ENCODE data around the gene MS4A10.

Gene MS4A10

GRCh38 chr11:60797846-60798630 is 12.9 kb downstream of the MS4A10 start:
- H3K9me3 ChIP-seq (ENCODE audit: control insufficient read depth, low read length) = peaks cover 4% of the 10 kb centered on the region
- H3K14ac ChIP-seq (ENCODE audit: low read length in 2 of 2) = no peak overlapping the region
- H2BK120ac ChIP-seq (ENCODE audit: low read depth, low read length) = no peak overlapping the region
- H3K23ac ChIP-seq (ENCODE audit: low read length in 2 of 2) = no peak overlapping the region
- no peak overlapping the region for H2BK12ac ChIP-seq (ENCODE audit: low read length in 2 of 2)
- H3K9ac ChIP-seq (ENCODE audit: low read length) = no peak overlapping the region
- no peak overlapping the region for H3K27ac ChIP-seq (ENCODE audit: low read length, poor library complexity, severe bottlenecking)
- no peaks in the 10 kb centered on the region for H3K36me3 ChIP-seq (ENCODE audit: control insufficient read depth in 1 of 2, insufficient read depth in 2 of 2, low read depth in 1 of 2, low read length in 2 of 2)
- H2AK5ac ChIP-seq (ENCODE audit: low read length, severe bottlenecking) = no peak overlapping the region
- H3K4me2 ChIP-seq (ENCODE audit: low read length, poor library complexity, severe bottlenecking) = no peak overlapping the region
- no peak overlapping the region for H3K18ac ChIP-seq (ENCODE audit: low read depth in 1 of 2, low read length in 2 of 2)
- H2BK15ac ChIP-seq (ENCODE audit: low read depth, poor library complexity, severe bottlenecking) = peak overlapping the region; percentile 16
- H3K4ac ChIP-seq (ENCODE audit: low read depth in 1 of 2, low read length in 2 of 2) = no peak overlapping the region
- 87% methylated on average over 17 of the region's 17 CpGs for WGBS
- peak overlapping the region; percentile 11 for H2AFZ ChIP-seq (ENCODE audit: low read depth, low read length)
- DNase-seq = no peak
- H4K8ac ChIP-seq (ENCODE audit: low read length) = no peak overlapping the region
- H3K27me3 ChIP-seq (ENCODE audit: control insufficient read depth in 1 of 2, insufficient read depth in 1 of 2, low read length in 2 of 2) = peaks cover 43 to 77% of the 10 kb centered on the region in 2 experiments
- H4K91ac ChIP-seq (ENCODE audit: low read length) = no peak overlapping the region
- peak overlapping the region in 1 of 2 experiments; percentile 32 for H3K4me3 ChIP-seq (ENCODE audit: insufficient read depth in 1 of 2, low read depth in 1 of 2, low read length in 2 of 2)
- no peaks in the 10 kb centered on the region for H3K79me1 ChIP-seq (replicated peaks; ENCODE audit: low read length, poor library complexity, severe bottlenecking)
- no peak overlapping the region for H2BK5ac ChIP-seq (ENCODE audit: low read depth, low read length, poor library complexity, severe bottlenecking)
- peaks cover 2% of the 10 kb centered on the region for H3K4me1 ChIP-seq (ENCODE audit: control insufficient read depth, insufficient read depth, low read depth, low read length)

- H3K4me3 ChIP-seq (ENCODE audit: insufficient read depth in 1 of 2, low read depth in 1 of 2, low read length in 2 of 2) = no peak overlapping the region
- H3K27ac ChIP-seq (ENCODE audit: low read length, poor library complexity, severe bottlenecking) = no peak overlapping the region
- peaks cover 2% of the 10 kb centered on the region for H3K4me1 ChIP-seq (ENCODE audit: control insufficient read depth, insufficient read depth, low read depth, low read length)
- H3K4me2 ChIP-seq (ENCODE audit: low read length, poor library complexity, severe bottlenecking) = no peak overlapping the region
- H2BK5ac ChIP-seq (ENCODE audit: low read depth, low read length, poor library complexity, severe bottlenecking) = no peak overlapping the region
- no peak overlapping the region for H2AK5ac ChIP-seq (ENCODE audit: low read length, severe bottlenecking)
- H3K9me3 ChIP-seq (ENCODE audit: control insufficient read depth, low read length) = peaks cover 4% of the 10 kb centered on the region
- H4K91ac ChIP-seq (ENCODE audit: low read length) = no peak overlapping the region
- no peaks in the 10 kb centered on the region for H3K79me1 ChIP-seq (replicated peaks; ENCODE audit: low read length, poor library complexity, severe bottlenecking)
- H3K36me3 ChIP-seq (ENCODE audit: control insufficient read depth in 1 of 2, insufficient read depth in 2 of 2, low read depth in 1 of 2, low read length in 2 of 2) = no peaks in the 10 kb centered on the region
- no peak overlapping the region for H2BK120ac ChIP-seq (ENCODE audit: low read depth, low read length)
- 94% methylated on average over 2 of the region's 3 CpGs for WGBS
- no peak overlapping the region for H3K23ac ChIP-seq (ENCODE audit: low read length in 2 of 2)
- no peak overlapping the region for H2BK15ac ChIP-seq (ENCODE audit: low read depth, poor library complexity, severe bottlenecking)
- H3K14ac ChIP-seq (ENCODE audit: low read length in 2 of 2) = no peak overlapping the region
- no peak overlapping the region for H2BK12ac ChIP-seq (ENCODE audit: low read length in 2 of 2)
- DNase-seq = no peak
- H3K18ac ChIP-seq (ENCODE audit: low read depth in 1 of 2, low read length in 2 of 2) = no peak overlapping the region
- no peak overlapping the region for H2AFZ ChIP-seq (ENCODE audit: low read depth, low read length)
- no peak overlapping the region for H4K8ac ChIP-seq (ENCODE audit: low read length)
- H3K4ac ChIP-seq (ENCODE audit: low read depth in 1 of 2, low read length in 2 of 2) = no peak overlapping the region
- no peak overlapping the region for H3K9ac ChIP-seq (ENCODE audit: low read length)
- peaks cover 38 to 78% of the 10 kb centered on the region in 2 experiments for H3K27me3 ChIP-seq (ENCODE audit: control insufficient read depth in 1 of 2, insufficient read depth in 1 of 2, low read length in 2 of 2)
Measured at GRCh38 chr11:60798631-60799030, 13.5 kb downstream of the MS4A10 start.

- H4K91ac ChIP-seq (ENCODE audit: low read length) = no peak overlapping the region
- 93% methylated on average over 8 of the region's 10 CpGs for whole genome bisulfite sequencing
- no peak overlapping the region for H3K27ac ChIP-seq (ENCODE audit: low read length, poor library complexity, severe bottlenecking)
- no peak for DNase-seq
- no peak overlapping the region for H2BK15ac ChIP-seq (ENCODE audit: low read depth, poor library complexity, severe bottlenecking)
- H3K27me3 ChIP-seq (ENCODE audit: control insufficient read depth in 1 of 2, insufficient read depth in 1 of 2, low read length in 2 of 2) = peaks cover 31 to 75% of the 10 kb centered on the region in 2 experiments
- H3K79me1 ChIP-seq (replicated peaks; ENCODE audit: low read length, poor library complexity, severe bottlenecking) = no peaks in the 10 kb centered on the region
- H3K4me2 ChIP-seq (ENCODE audit: low read length, poor library complexity, severe bottlenecking) = no peak overlapping the region
- H4K8ac ChIP-seq (ENCODE audit: low read length) = no peak overlapping the region
- H2AFZ ChIP-seq (ENCODE audit: low read depth, low read length) = no peak overlapping the region
- no peak overlapping the region for H3K4me3 ChIP-seq (ENCODE audit: insufficient read depth in 1 of 2, low read depth in 1 of 2, low read length in 2 of 2)
- peaks cover 4% of the 10 kb centered on the region for H3K9me3 ChIP-seq (ENCODE audit: control insufficient read depth, low read length)
- no peak overlapping the region for H2BK12ac ChIP-seq (ENCODE audit: low read length in 2 of 2)
- H2AK5ac ChIP-seq (ENCODE audit: low read length, severe bottlenecking) = no peak overlapping the region
- no peak overlapping the region for H3K23ac ChIP-seq (ENCODE audit: low read length in 2 of 2)
- no peak overlapping the region for H3K14ac ChIP-seq (ENCODE audit: low read length in 2 of 2)
- H3K4me1 ChIP-seq (ENCODE audit: control insufficient read depth, insufficient read depth, low read depth, low read length) = peaks cover 2% of the 10 kb centered on the region
- H3K9ac ChIP-seq (ENCODE audit: low read length) = no peak overlapping the region
- no peaks in the 10 kb centered on the region for H3K36me3 ChIP-seq (ENCODE audit: control insufficient read depth in 1 of 2, insufficient read depth in 2 of 2, low read depth in 1 of 2, low read length in 2 of 2)
- no peak overlapping the region for H2BK120ac ChIP-seq (ENCODE audit: low read depth, low read length)
- no peak overlapping the region for H3K4ac ChIP-seq (ENCODE audit: low read depth in 1 of 2, low read length in 2 of 2)
- no peak overlapping the region for H3K18ac ChIP-seq (ENCODE audit: low read depth in 1 of 2, low read length in 2 of 2)
- H2BK5ac ChIP-seq (ENCODE audit: low read depth, low read length, poor library complexity, severe bottlenecking) = no peak overlapping the region
Measured at GRCh38 chr11:60801194-60801593, 16.1 kb downstream of the MS4A10 start.

- H4K8ac ChIP-seq (ENCODE audit: low read length) = no peak overlapping the region
- H3K23ac ChIP-seq (ENCODE audit: low read length in 2 of 2) = no peak overlapping the region
- H3K36me3 ChIP-seq (ENCODE audit: control insufficient read depth in 1 of 2, insufficient read depth in 2 of 2, low read depth in 1 of 2, low read length in 2 of 2) = no peaks in the 10 kb centered on the region
- H3K4me3 ChIP-seq (ENCODE audit: insufficient read depth in 1 of 2, low read depth in 1 of 2, low read length in 2 of 2) = no peak overlapping the region
- no peak overlapping the region for H3K27ac ChIP-seq (ENCODE audit: low read length, poor library complexity, severe bottlenecking)
- no peak overlapping the region for H3K4ac ChIP-seq (ENCODE audit: low read depth in 1 of 2, low read length in 2 of 2)
- H3K9ac ChIP-seq (ENCODE audit: low read length) = no peak overlapping the region
- WGBS = 81% methylated on average over 6 of the region's 7 CpGs
- no peaks in the 10 kb centered on the region for H3K4me1 ChIP-seq (ENCODE audit: control insufficient read depth, insufficient read depth, low read depth, low read length)
- H3K18ac ChIP-seq (ENCODE audit: low read depth in 1 of 2, low read length in 2 of 2) = no peak overlapping the region
- no peak overlapping the region for H4K91ac ChIP-seq (ENCODE audit: low read length)
- no peak for DNase-seq
- peaks cover 21 to 62% of the 10 kb centered on the region in 2 experiments for H3K27me3 ChIP-seq (ENCODE audit: control insufficient read depth in 1 of 2, insufficient read depth in 1 of 2, low read length in 2 of 2)
- no peak overlapping the region for H2AK5ac ChIP-seq (ENCODE audit: low read length, severe bottlenecking)
- H2BK120ac ChIP-seq (ENCODE audit: low read depth, low read length) = no peak overlapping the region
- no peak overlapping the region for H2BK5ac ChIP-seq (ENCODE audit: low read depth, low read length, poor library complexity, severe bottlenecking)
- H2BK12ac ChIP-seq (ENCODE audit: low read length in 2 of 2) = no peak overlapping the region
- no peaks in the 10 kb centered on the region for H3K9me3 ChIP-seq (ENCODE audit: control insufficient read depth, low read length)
- no peak overlapping the region for H3K14ac ChIP-seq (ENCODE audit: low read length in 2 of 2)
- H3K79me1 ChIP-seq (replicated peaks; ENCODE audit: low read length, poor library complexity, severe bottlenecking) = no peaks in the 10 kb centered on the region
- no peak overlapping the region for H2AFZ ChIP-seq (ENCODE audit: low read depth, low read length)
- H3K4me2 ChIP-seq (ENCODE audit: low read length, poor library complexity, severe bottlenecking) = no peak overlapping the region
- H2BK15ac ChIP-seq (ENCODE audit: low read depth, poor library complexity, severe bottlenecking) = no peak overlapping the region
Measured at GRCh38 chr11:60803273-60803936, 18.3 kb downstream of the MS4A10 start.
